ENCODE data around the gene POLD2. TPM values are rescaled to one million over a fixed set of nuclear protein-coding genes. Genes with fewer than 3 reads are reported as not detected.
A peak's percentile ranks its signal among the peaks of the same experiment; 100 is the strongest.

POLD2 gene
- total RNA-seq, 6 experiments from 2014 or later: 36.4 to 73.4 (median 57.3) TPM

GRCh38 chr7:44094365-44094764 is 29.0 kb downstream of the POLD2 start:
- no peak for DNase-seq
- no peak for TF ChIP-seq POLR2A (IDR thresholded peaks at IDR 0.05)
- TF ChIP-seq CTCF (IDR thresholded peaks at IDR 0.05): no peak

GRCh38 chr7:44093102-44093641 is 30.2 kb downstream of the POLD2 start:
- no peaks in the 10 kb centered on the region for H3K27me3 ChIP-seq
- H3K4me1 ChIP-seq: peaks cover 0 to 29% (median 7%) of the 10 kb centered on the region in 4 donors
- ATAC-seq (no peak), DNase-seq (no peak)
- H3K36me3 ChIP-seq: no peaks in the 10 kb centered on the region
- TF ChIP-seq POLR2A (IDR thresholded peaks at IDR 0.05): no peak
- TF ChIP-seq CTCF (IDR thresholded peaks at IDR 0.05): no peak
- H3K9me3 ChIP-seq: no peaks in the 10 kb centered on the region
- 95% methylated on average over 4 of the region's 6 CpGs for WGBS (ENCODE audit: insufficient coverage, low coverage, low lambda C conversion rate, missing lambda C conversion rate)
- no peak overlapping the region for H3K27ac ChIP-seq
- intact Hi-C loops (cut with DNase I): no loop called here
- no peak overlapping the region for H3K4me3 ChIP-seq

More at GRCh38 chr7:44094365-44094764, 29.0 kb downstream of the POLD2 start:
- no peak for ATAC-seq
- Histone ChIP-seq H3K4me1 (peaks cover 0 to 17% (median 7%) of the 10 kb centered on the region in 4 donors), H3K36me3 (no peaks in the 10 kb centered on the region), H3K27ac (no peak overlapping the region), H3K4me3 (no peak overlapping the region), H3K9me3 (no peaks in the 10 kb centered on the region), H3K27me3 (no peaks in the 10 kb centered on the region)
- WGBS (ENCODE audit: insufficient coverage, low coverage, low lambda C conversion rate, missing lambda C conversion rate): 54% methylated on average over 2 of the region's 2 CpGs
- intact Hi-C loops (cut with DNase I): no loop called here

- Histone ChIP-seq H3K4me3 (no peak overlapping the region), H3K9me3 (no peaks in the 10 kb centered on the region), H3K27me3 (no peaks in the 10 kb centered on the region), H3K36me3 (no peaks in the 10 kb centered on the region), H3K4me1 (peaks cover 0 to 33% (median 7%) of the 10 kb centered on the region in 4 donors), H3K27ac (peak overlapping the region; percentile 24 to 68 (median 65))
- no peak for TF ChIP-seq POLR2A (IDR thresholded peaks at IDR 0.05)
- TF ChIP-seq CTCF (IDR thresholded peaks at IDR 0.05): no peak
- WGBS (ENCODE audit: insufficient coverage, low coverage, low lambda C conversion rate, missing lambda C conversion rate): 11% methylated on average over 14 of the region's 20 CpGs
- ATAC-seq: peak; percentile 74 to 79 (median 76)
- intact Hi-C loops (cut with DNase I): no loop called here
- peak; percentile 78 to 89 (median 83) for DNase-seq
Measured at GRCh38 chr7:44087911-44088838, 35.2 kb downstream of the POLD2 start.

GRCh38 chr7:44086627-44087026 is 36.7 kb downstream of the POLD2 start:
- TF ChIP-seq CTCF (IDR thresholded peaks at IDR 0.05) (no peak), POLR2A (IDR thresholded peaks at IDR 0.05) (no peak)
- no peak for ATAC-seq
- no peak overlapping the region for H3K4me3 ChIP-seq
- intact Hi-C loops (cut with DNase I): no loop called here
- DNase-seq: no peak
- no peak overlapping the region for H3K27ac ChIP-seq
- no peaks in the 10 kb centered on the region for H3K27me3 ChIP-seq
- peaks cover 0 to 33% (median 7%) of the 10 kb centered on the region in 4 donors for H3K4me1 ChIP-seq
- no peaks in the 10 kb centered on the region for H3K9me3 ChIP-seq
- 100% methylated on average over 1 of the region's 3 CpGs for WGBS (ENCODE audit: insufficient coverage, low coverage, low lambda C conversion rate, missing lambda C conversion rate)
- H3K36me3 ChIP-seq: no peaks in the 10 kb centered on the region
